GM19043 (cell line): ENCODE measurements around the gene LMAN2L.

ENCODE experiments used
- ATAC-seq: cut with Tn5 transposase; IDR thresholded peaks from one replicate; pipeline ENCODE4 v1.9.1; 2021; ENCODE audit warnings: low read depth; ENCODE audit not compliant: unreplicated experiment

The LMAN2L gene

GRCh38 chr2:96760986-96761832 is 21.3 kb upstream of the LMAN2L start:
- ATAC-seq = no peak

GRCh38 chr2:96760036-96760985 is 20.4 kb upstream of the LMAN2L start, which contains the start of gene CNNM4:
CNNM4 (plus strand) TSS chr2:96760902; CDS start chr2:96761000, 98 bp downstream.
- peak; percentile 69 for ATAC-seq

GRCh38 chr2:96759548-96759947 is 19.7 kb upstream of the LMAN2L start:
- no peak for ATAC-seq

- ATAC-seq = no peak
Measured at GRCh38 chr2:96758987-96759386, 19.1 kb upstream of the LMAN2L start.

- ATAC-seq = no peak
Measured at GRCh38 chr2:96757477-96757860, 17.6 kb upstream of the LMAN2L start.

- no peak for ATAC-seq
Measured at GRCh38 chr2:96756788-96757476, 17.1 kb upstream of the LMAN2L start.

- no peak for ATAC-seq
Measured at GRCh38 chr2:96754317-96754716, 14.5 kb upstream of the LMAN2L start.

- no peak for ATAC-seq
Measured at GRCh38 chr2:96753661-96754282, 13.9 kb upstream of the LMAN2L start.

- ATAC-seq = no peak
Measured at GRCh38 chr2:96751800-96752199, 11.9 kb upstream of the LMAN2L start.

- no peak for ATAC-seq
Measured at GRCh38 chr2:96747061-96747617, 7.3 kb upstream of the LMAN2L start.

GRCh38 chr2:96739076-96739632 is 710 bp downstream of the LMAN2L start:
- ATAC-seq = no peak

- ATAC-seq = no peak
Measured at GRCh38 chr2:96737831-96738230, 2.0 kb downstream of the LMAN2L start.

- no peak for ATAC-seq
Measured at GRCh38 chr2:96737251-96737650, 2.6 kb downstream of the LMAN2L start.

GRCh38 chr2:96734880-96735583 is 4.8 kb downstream of the LMAN2L start:
- no peak for ATAC-seq

GRCh38 chr2:96733931-96734330 is 5.9 kb downstream of the LMAN2L start:
- ATAC-seq = no peak

- no peak for ATAC-seq
Measured at GRCh38 chr2:96730212-96730611, 9.7 kb downstream of the LMAN2L start.

- no peak for ATAC-seq
Measured at GRCh38 chr2:96729748-96730147, 10.1 kb downstream of the LMAN2L start.

- no peak for ATAC-seq
Measured at GRCh38 chr2:96727431-96727830, 12.4 kb downstream of the LMAN2L start.

GRCh38 chr2:96726131-96726530 is 13.7 kb downstream of the LMAN2L start:
- no peak for ATAC-seq
